CD14-positive monocyte (primary cell): ENCODE measurements around the gene HNRNPUL1. TPM values are rescaled to one million over a fixed set of nuclear protein-coding genes. Genes with fewer than 3 reads are reported as not detected.
"Not testable (repeated sequence)": the region's sequence is repeated elsewhere in the genome, so short reads cannot be mapped to it uniquely, and the experiment has no call there.

Source experiments
- DNase-seq, 3 donors: peaks; one replicate each; pipeline ENCODE4 v3.0.0-alpha.2; 2011 to 2022
- H2AFZ ChIP-seq: 2 replicates; pipeline ENCODE4 v1.6.0; 2012; ENCODE audit warnings: mild to moderate bottlenecking, low read depth, low read length, inconsistent platforms; ENCODE audit not compliant: insufficient read depth, poor library complexity, severe bottlenecking
- H3K27ac ChIP-seq, 2 donors: 1 replicate in 1 of 2; 2 replicates in 1 of 2; pipeline ENCODE4 v1.5.1; 2012 to 2013; ENCODE audit warnings: low read length in 2 of 2, control low read depth in 1 of 2, inconsistent platforms in 1 of 2, low read depth in 1 of 2, mild to moderate bottlenecking in 1 of 2
- H3K27me3 ChIP-seq, 2 donors: one replicate each; pipeline versions ENCODE4 v1.6.0 to v1.6.1; 2011 to 2013; ENCODE audit warnings: low read length in 2 of 2; ENCODE audit not compliant: control insufficient read depth in 2 of 2, insufficient read depth in 2 of 2
- H3K36me3 ChIP-seq, 2 donors: replicated peaks in 1 of 2; 1 replicate in 1 of 2; 2 replicates in 1 of 2; pipeline versions ENCODE4 v1.5.1 to v1.6.1; 2012 to 2013; ENCODE audit warnings: low read length in 2 of 2, control low read depth in 1 of 2, inconsistent platforms in 1 of 2, mild to moderate bottlenecking in 1 of 2; ENCODE audit not compliant: insufficient read depth in 2 of 2, control insufficient read depth in 1 of 2
- H3K4me1 ChIP-seq, 2 donors: 1 replicate in 1 of 2; 2 replicates in 1 of 2; pipeline versions ENCODE4 v1.5.1 to v1.6.1; 2012 to 2013; ENCODE audit warnings: low read length in 2 of 2, control low read depth in 1 of 2, inconsistent platforms in 1 of 2, mild to moderate bottlenecking in 1 of 2, moderate library complexity in 1 of 2; ENCODE audit not compliant: insufficient read depth in 2 of 2, control insufficient read depth in 1 of 2
- H3K4me2 ChIP-seq: replicated peaks from 2 replicates; pipeline ENCODE3; 2012; ENCODE audit warnings: low read length, moderate library complexity, mild to moderate bottlenecking; ENCODE audit not compliant: poor library complexity, severe bottlenecking; ENCODE audit errors: extremely low read depth
- H3K4me3 ChIP-seq, 3 experiments: fragments of 200-600 bp in 1 of 3; sonication (generic) in 1 of 3; replicated peaks in 1 of 3; 1 replicate in 2 of 3; 2 replicates in 1 of 3; pipeline ENCODE4 v1.5.1; 2011 to 2013; ENCODE audit warnings: low read length in 3 of 3, mild to moderate bottlenecking in 3 of 3, control low read depth in 2 of 3, low read depth in 2 of 3, inconsistent platforms in 1 of 3, moderate library complexity in 1 of 3
- H3K79me2 ChIP-seq: 2 replicates; pipeline ENCODE4 v1.6.0; 2012; ENCODE audit warnings: mild to moderate bottlenecking, control low read depth, inconsistent platforms, low read length, moderate library complexity; ENCODE audit not compliant: insufficient read depth
- H3K9ac ChIP-seq: 2 replicates; pipeline ENCODE4 v1.6.0; 2017; ENCODE audit warnings: low read length, mild to moderate bottlenecking; ENCODE audit not compliant: insufficient read depth, poor library complexity, severe bottlenecking
- H3K9me3 ChIP-seq, 2 donors: replicated peaks in 1 of 2; 1 replicate in 1 of 2; 2 replicates in 1 of 2; pipeline versions ENCODE4 v1.5.1 to v1.6.1; 2012 to 2013; ENCODE audit warnings: low read length in 2 of 2, control low read depth in 1 of 2; ENCODE audit not compliant: control insufficient read depth in 1 of 2, insufficient read depth in 1 of 2
- H4K20me1 ChIP-seq: 2 replicates; pipeline ENCODE4 v1.6.0; 2012; ENCODE audit warnings: mild to moderate bottlenecking, low read length, control low read depth, moderate library complexity; ENCODE audit not compliant: insufficient read depth
- H3K27ac Mint-ChIP-seq, 7 donors: one replicate each; pipeline ENCODE4 v1.8.0; 2020; ENCODE audit warnings: mild to moderate bottlenecking in 7 of 7, mixed read lengths in 7 of 7, moderate library complexity in 6 of 7, inconsistent platforms in 2 of 7
- H3K27me3 Mint-ChIP-seq, 3 donors: one replicate each; pipeline ENCODE4 v1.8.0; 2021 to 2022; ENCODE audit warnings: low read depth in 3 of 3, mild to moderate bottlenecking in 3 of 3, mixed read lengths in 3 of 3, moderate library complexity in 3 of 3, inconsistent platforms in 1 of 3
- H3K36me3 Mint-ChIP-seq, 2 donors: one replicate each; pipeline ENCODE4 v1.8.0; 2020; ENCODE audit warnings: mixed read lengths in 2 of 2, inconsistent platforms in 1 of 2, mild to moderate bottlenecking in 1 of 2
- H3K4me1 Mint-ChIP-seq: one replicate; pipeline ENCODE4 v1.8.0; 2020; ENCODE audit warnings: mild to moderate bottlenecking, mixed read lengths
- H3K4me3 Mint-ChIP-seq, 2 donors: one replicate each; pipeline ENCODE4 v1.8.0; 2020; ENCODE audit warnings: mild to moderate bottlenecking in 2 of 2, mixed read lengths in 2 of 2, moderate library complexity in 1 of 2
- H3K9me3 Mint-ChIP-seq, 7 donors: one replicate each; pipeline ENCODE4 v1.8.0; 2020 to 2022; ENCODE audit warnings: mixed read lengths in 7 of 7, mild to moderate bottlenecking in 6 of 7, moderate library complexity in 6 of 7, inconsistent platforms in 2 of 7
- CTCF ChIP-seq: fragments of 200-600 bp; IDR thresholded peaks from one replicate; pipeline ENCODE4 v1.8.0; 2022; ENCODE audit warnings: antibody characterized with exemption, mild to moderate bottlenecking
- WGBS: methylation state at CpG from one replicate; pipeline ENCODE4 v1.1.5; 2013; ENCODE audit warnings: missing lambda C conversion rate; ENCODE audit not compliant: insufficient coverage; 5-methylcytosine and 5-hydroxymethylcytosine counted together
- intact Hi-C, 2 donors: fragments of 100-400 bp; cut with micrococcal nuclease; formaldehyde crosslinking; loops; one replicate each; pipeline versions ENCODE4 v1.15.0 to v1.15.1; 2023
- polyA plus RNA-seq, 3 donors: library from polyadenylated mRNA; depleted of rRNA in 1 of 3; unstranded in 2 of 3; stranded (reverse) in 1 of 3; fragments of 300-500 nt in 2 of 3; fragments of >200 nt in 1 of 3; fragmentation: Illumina TruSeq in 2 of 3; gene quantifications; 1 replicate in 2 of 3; 2 replicates in 1 of 3; pipeline ENCODE4 v1.2.3, GENCODE V29; 2012 to 2021

HNRNPUL1 gene
- polyA plus RNA-seq, 3 donors, result 22.6 to 55.3 (median 30.3) TPM

DNA sequence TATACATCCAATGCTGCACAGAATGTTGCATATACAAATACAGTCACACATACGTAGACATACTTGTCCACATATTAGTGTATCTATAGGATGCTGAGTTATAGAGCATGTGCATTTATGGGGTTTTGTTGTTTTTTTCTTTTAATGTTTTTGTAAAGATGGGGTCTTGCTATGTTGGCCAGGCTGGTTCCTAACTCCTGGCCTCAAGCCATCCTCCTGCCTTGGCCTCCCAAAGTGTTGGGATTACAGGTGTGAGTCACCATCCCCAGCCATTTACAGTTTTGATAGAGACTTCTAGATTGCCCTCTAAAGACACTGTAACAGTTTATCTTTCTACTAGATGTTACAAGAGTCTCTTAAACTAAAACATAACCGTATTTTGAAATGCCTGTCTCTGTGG lies 14.3 kb downstream of the HNRNPUL1 start:
- no peak overlapping the region for H3K4me2 ChIP-seq
- WGBS, result 100% methylated on average over 1 of the region's 2 CpGs
- H3K9ac ChIP-seq, result no peak overlapping the region
- Mint-ChIP-seq H3K9me3 (no peaks in the 10 kb centered on the region), H3K27me3 (peaks cover 0 to 1% (median 0%) of the 10 kb centered on the region in 3 donors), H3K4me1 (no peaks in the 10 kb centered on the region), H3K36me3 (peaks cover 89 to 98% of the 10 kb centered on the region in 2 donors), H3K27ac (peak overlapping the region in 2 of 7 donors; percentile 21 to 55), H3K4me3 (no peak overlapping the region)
- peaks cover 79% of the 10 kb centered on the region for H4K20me1 ChIP-seq
- peaks cover 43% of the 10 kb centered on the region for H3K79me2 ChIP-seq
- H3K27me3 ChIP-seq, result no peaks in the 10 kb centered on the region
- no peaks in the 10 kb centered on the region for H3K9me3 ChIP-seq
- no peak for DNase-seq
- H3K4me1 ChIP-seq, result no peaks in the 10 kb centered on the region
- TF ChIP-seq CTCF, result no peak
- no peak overlapping the region for H2AFZ ChIP-seq
- H3K4me3 ChIP-seq, result no peak overlapping the region
- intact Hi-C loops, result no loop called here
- no peak overlapping the region for H3K27ac ChIP-seq
- H3K36me3 ChIP-seq, result peaks cover 93 to 100% of the 10 kb centered on the region in 2 donors

- Histone ChIP-seq H3K36me3 (peaks cover 81 to 100% of the 10 kb centered on the region in 2 donors), H3K9ac (no peak overlapping the region), H3K4me2 (no peak overlapping the region), H3K27ac (peak overlapping the region in 1 of 2 donors; percentile 8), H4K20me1 (peaks cover 80% of the 10 kb centered on the region), H3K4me1 (no peaks in the 10 kb centered on the region), H2AFZ (no peak overlapping the region), H3K4me3 (no peak overlapping the region), H3K79me2 (peaks cover 52% of the 10 kb centered on the region), H3K27me3 (no peaks in the 10 kb centered on the region), H3K9me3 (no peaks in the 10 kb centered on the region)
- no peak overlapping the region for H3K4me3 Mint-ChIP-seq
- H3K27ac Mint-ChIP-seq, result peak overlapping the region in 3 of 7 donors; percentile 11 to 46 (median 15)
- H3K27me3 Mint-ChIP-seq, result no peaks in the 10 kb centered on the region
- H3K9me3 Mint-ChIP-seq, result no peaks in the 10 kb centered on the region
- peaks cover 77 to 98% of the 10 kb centered on the region in 2 donors for H3K36me3 Mint-ChIP-seq
- H3K4me1 Mint-ChIP-seq, result no peaks in the 10 kb centered on the region
- intact Hi-C loops, result no loop called here
- no peak for DNase-seq
- no peak for TF ChIP-seq CTCF
- no CpG with 5 or more reads among the region's 3 CpGs for WGBS
Observed at GRCh38 chr19:41288673-41289530, 24.7 kb downstream of the HNRNPUL1 start.

DNA sequence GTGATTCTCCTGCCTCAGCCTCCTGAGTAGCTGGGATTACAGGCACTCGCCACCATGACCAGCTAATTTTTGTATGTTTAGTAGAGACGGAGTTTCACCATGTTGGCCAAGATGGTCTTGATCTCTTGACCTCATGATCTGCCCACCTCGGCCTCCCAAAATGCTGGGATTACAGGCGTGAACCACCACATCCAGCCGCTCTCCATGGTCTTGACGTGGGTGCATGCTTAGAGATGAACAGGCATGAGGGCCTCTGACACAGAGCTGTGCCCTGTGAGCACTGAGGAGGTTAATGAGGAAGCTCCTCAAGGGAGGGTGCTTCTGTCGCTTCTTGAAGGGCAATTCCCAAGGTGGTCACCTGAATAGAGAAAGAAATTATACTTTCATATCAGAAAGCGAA lies 25.6 kb downstream of the HNRNPUL1 start:
- H3K4me3 ChIP-seq, H3K4me1 Mint-ChIP-seq, H3K9ac ChIP-seq, H3K27me3 ChIP-seq, H3K9me3 ChIP-seq, DNase-seq, H3K4me2 ChIP-seq, H3K4me3 Mint-ChIP-seq, H2AFZ ChIP-seq, H3K27me3 Mint-ChIP-seq, H3K4me1 ChIP-seq, H3K9me3 Mint-ChIP-seq, intact Hi-C loops: not testable (repeated sequence)
- peaks cover 82 to 98% of the 10 kb centered on the region in 2 donors for H3K36me3 Mint-ChIP-seq
- 98% methylated on average over 5 of the region's 8 CpGs for WGBS
- peak overlapping the region in 3 of 7 donors; percentile 37 to 63 (median 59) for H3K27ac Mint-ChIP-seq
- Histone ChIP-seq H4K20me1 (peaks cover 88% of the 10 kb centered on the region), H3K36me3 (peaks cover 83 to 100% of the 10 kb centered on the region in 2 donors), H3K79me2 (peaks cover 54% of the 10 kb centered on the region), H3K27ac (peak overlapping the region in 1 of 2 donors; percentile 8)
